H1 (cell line): ENCODE measurements around the gene SUPT20H. TPM values are rescaled to one million over a fixed set of nuclear protein-coding genes. Genes with fewer than 3 reads are reported as not detected.

Experiments used
- CTCF ChIA-PET: fragments of 300-600 bp; sonication (Branson Sonifier 250); formaldehyde crosslinking; loops from one replicate; lab custom pipeline; 2021; ENCODE audit not compliant: partially characterized antibody; lab: Charles Lee
- POLR2A ChIA-PET: fragments of 300-600 bp; sonication (Branson Sonifier 250); formaldehyde crosslinking; loops from one replicate; lab custom pipeline; 2021; ENCODE audit warnings: inconsistent platforms; ENCODE audit not compliant: partially characterized antibody; lab: Charles Lee
- DNase-seq, 2 experiments: peaks; one replicate each; pipeline versions ENCODE4 v3.0.0 to v3.0.0-alpha.2; 2010 to 2022; ENCODE audit warnings: low spot score in 2 of 2, low read depth in 1 of 2, mixed read lengths in 1 of 2
- FAIRE-seq: peaks from 2 replicates; lab custom pipeline; 2011; peaks lifted over from hg19 to GRCh38; lab: Jason Lieb, UNC
- H2AFZ ChIP-seq: 2 replicates; pipeline ENCODE4 v1.8.1; 2012; ENCODE audit warnings: low read length, inconsistent platforms
- H2AK5ac ChIP-seq: 2 replicates; pipeline ENCODE4 v1.6.1; 2013; ENCODE audit warnings: low read depth, low read length
- H2BK120ac ChIP-seq: replicated peaks from 2 replicates; pipeline ENCODE3; 2013; ENCODE audit warnings: low read depth, low read length, inconsistent platforms
- H2BK12ac ChIP-seq: 2 replicates; pipeline ENCODE4 v1.6.1; 2013; ENCODE audit warnings: low read depth, low read length
- H2BK15ac ChIP-seq: 2 replicates; pipeline ENCODE4 v1.6.1; 2013; ENCODE audit warnings: low read length
- H2BK20ac ChIP-seq: 2 replicates; pipeline ENCODE4 v1.6.1; 2013; ENCODE audit warnings: low read length
- H2BK5ac ChIP-seq: 2 replicates; pipeline ENCODE4 v1.6.1; 2013; ENCODE audit warnings: low read depth, low read length
- H3K14ac ChIP-seq: 2 replicates; pipeline ENCODE4 v1.6.1; 2013; ENCODE audit warnings: inconsistent platforms; ENCODE audit not compliant: insufficient read length
- H3K18ac ChIP-seq: 2 replicates; pipeline ENCODE4 v1.6.1; 2013; ENCODE audit warnings: low read length; ENCODE audit errors: extremely low read depth
- H3K23ac ChIP-seq: 2 replicates; pipeline ENCODE4 v1.6.1; 2013; ENCODE audit warnings: inconsistent platforms; ENCODE audit not compliant: insufficient read length
- H3K23me2 ChIP-seq: 2 replicates; pipeline ENCODE4 v1.6.1; 2013; ENCODE audit warnings: low read depth, low read length
- H3K27ac ChIP-seq: 2 replicates; pipeline ENCODE4 v1.6.1; 2011; ENCODE audit warnings: low read depth, low read length, inconsistent platforms
- H3K27me3 ChIP-seq, 4 experiments: replicated peaks in 1 of 4; 1 replicate in 1 of 4; 2 replicates in 3 of 4; pipeline versions ENCODE4 v1.6.1 to v1.8.1; 2011 to 2013; ENCODE audit warnings: low read length in 3 of 4, mild to moderate bottlenecking in 3 of 4, inconsistent platforms in 2 of 4, mixed read lengths in 2 of 4, moderate library complexity in 1 of 4; ENCODE audit not compliant: control insufficient read depth in 3 of 4, insufficient read depth in 3 of 4; ENCODE audit errors: extremely low read depth in 1 of 4
- H3K36me3 ChIP-seq, 4 experiments: 2 replicates each; pipeline versions ENCODE4 v1.6.1 to v1.8.1; 2011 to 2013; ENCODE audit warnings: mild to moderate bottlenecking in 4 of 4, low read length in 3 of 4, moderate library complexity in 2 of 4, control low read depth in 1 of 4, inconsistent platforms in 1 of 4; ENCODE audit not compliant: insufficient read depth in 4 of 4, control insufficient read depth in 2 of 4
- H3K4ac ChIP-seq: replicated peaks from 2 replicates; pipeline ENCODE3; 2013; ENCODE audit warnings: low read length, low read depth, mixed read lengths, inconsistent platforms; ENCODE audit not compliant: insufficient read length
- H3K4me1 ChIP-seq, 4 experiments: replicated peaks in 1 of 4; 1 replicate in 1 of 4; 2 replicates in 3 of 4; pipeline versions ENCODE4 v1.6.1 to v1.8.1; 2011 to 2013; ENCODE audit warnings: low read length in 3 of 4, inconsistent platforms in 2 of 4, mixed read lengths in 1 of 4; ENCODE audit not compliant: insufficient read depth in 4 of 4, control insufficient read depth in 3 of 4
- H3K4me2 ChIP-seq, 2 experiments: 2 replicates each; pipeline versions ENCODE4 v1.6.1 to v1.8.1; 2011 to 2013; ENCODE audit warnings: low read depth in 2 of 2, low read length in 2 of 2, control low read depth in 1 of 2, inconsistent platforms in 1 of 2, mild to moderate bottlenecking in 1 of 2; ENCODE audit not compliant: insufficient read depth in 1 of 2
- H3K4me3 ChIP-seq, 4 experiments: fragments of 200-600, 300-600 bp in 1 of 4; sonication (generic), shearing (Covaris generic), sonication (Bioruptor Twin) in 1 of 4; 2 replicates each; pipeline versions ENCODE4 v1.5.1 to v1.8.1; 2011 to 2016; ENCODE audit warnings: low read length in 4 of 4, low read depth in 3 of 4, control low read depth in 2 of 4, inconsistent platforms in 2 of 4, mild to moderate bottlenecking in 2 of 4, mixed read lengths in 1 of 4, moderate library complexity in 1 of 4; ENCODE audit not compliant: insufficient read depth in 2 of 4; ENCODE audit errors: extremely low read depth in 1 of 4
- H3K56ac ChIP-seq: replicated peaks from 2 replicates; pipeline ENCODE3; 2013; ENCODE audit warnings: low read depth, mild to moderate bottlenecking, mixed read lengths, low read length, inconsistent platforms; ENCODE audit not compliant: insufficient read length
- H3K79me1 ChIP-seq: 2 replicates; pipeline ENCODE4 v1.6.1; 2013; ENCODE audit warnings: low read depth, low read length, control low read depth
- H3K79me2 ChIP-seq, 2 experiments: 2 replicates each; pipeline versions ENCODE4 v1.6.1 to v1.8.1; 2012 to 2013; ENCODE audit warnings: low read length in 2 of 2, mild to moderate bottlenecking in 2 of 2, inconsistent platforms in 1 of 2; ENCODE audit not compliant: insufficient read depth in 2 of 2, control insufficient read depth in 1 of 2
- H3K9ac ChIP-seq, 4 experiments: replicated peaks in 1 of 4; 1 replicate in 1 of 4; 2 replicates in 3 of 4; pipeline versions ENCODE4 v1.6.1 to v1.8.1; 2011 to 2013; ENCODE audit warnings: low read depth in 3 of 4, low read length in 3 of 4, control low read depth in 2 of 4, mild to moderate bottlenecking in 2 of 4, moderate library complexity in 2 of 4, inconsistent platforms in 1 of 4; ENCODE audit errors: extremely low read depth in 1 of 4
- H3K9me3 ChIP-seq, 2 experiments: 2 replicates each; pipeline versions ENCODE4 v1.6.1 to v1.8.1; 2012 to 2013; ENCODE audit warnings: mild to moderate bottlenecking in 2 of 2, moderate library complexity in 2 of 2, control low read depth in 1 of 2, inconsistent platforms in 1 of 2, low read depth in 1 of 2, low read length in 1 of 2, mixed read lengths in 1 of 2; ENCODE audit not compliant: insufficient read depth in 2 of 2
- H4K20me1 ChIP-seq, 2 experiments: replicated peaks in 1 of 2; 2 replicates each; pipeline versions ENCODE3 to v1.8.1; 2011 to 2013; ENCODE audit warnings: inconsistent platforms in 2 of 2, low read length in 2 of 2, mild to moderate bottlenecking in 1 of 2; ENCODE audit not compliant: insufficient read depth in 2 of 2, control insufficient read depth in 1 of 2
- H4K5ac ChIP-seq: 2 replicates; pipeline ENCODE4 v1.6.1; 2013; ENCODE audit warnings: low read length, low read depth, mixed read lengths, inconsistent platforms; ENCODE audit not compliant: insufficient read length
- H4K8ac ChIP-seq: 2 replicates; pipeline ENCODE4 v1.8.0; 2013; ENCODE audit warnings: mild to moderate bottlenecking, moderate library complexity, low read length, inconsistent platforms; ENCODE audit not compliant: insufficient read depth; ENCODE audit errors: extremely low read depth
- H4K91ac ChIP-seq: replicated peaks from 2 replicates; pipeline ENCODE3; 2013; ENCODE audit warnings: low read length, mixed read lengths, inconsistent platforms; ENCODE audit not compliant: insufficient read length
- ATF3 ChIP-seq: IDR thresholded peaks from 2 replicates; pipeline ENCODE4 v1.6.1; 2011; ENCODE audit warnings: low read depth, mild to moderate bottlenecking, low read length; ENCODE audit not compliant: insufficient read depth
- BACH1 ChIP-seq: IDR thresholded peaks from 2 replicates; pipeline ENCODE4 v1.6.1; 2012; ENCODE audit warnings: low read length, improper control_type of control experiment
- CREB1 ChIP-seq: IDR thresholded peaks from 2 replicates; pipeline ENCODE4 v1.6.1; 2012; ENCODE audit warnings: inconsistent platforms
- CTCF ChIP-seq, 3 experiments: IDR thresholded peaks; 1 replicate in 2 of 3; 2 replicates in 1 of 3; pipeline versions ENCODE4 v1.5.1 to v1.6.1; 2011; ENCODE audit warnings: low read length in 3 of 3, mild to moderate bottlenecking in 3 of 3, inconsistent platforms in 2 of 3, low read depth in 1 of 3, moderate library complexity in 1 of 3; ENCODE audit not compliant: insufficient read depth in 1 of 3; ENCODE audit errors: control extremely low read depth in 1 of 3
- NRF1 ChIP-seq: IDR thresholded peaks from 2 replicates; pipeline ENCODE4 v1.6.1; 2011; ENCODE audit warnings: mild to moderate bottlenecking, low read depth, low read length, improper control_type of control experiment
- POU5F1 ChIP-seq: IDR thresholded peaks from 2 replicates; pipeline ENCODE4 v1.6.1; 2011; ENCODE audit warnings: low read depth, mild to moderate bottlenecking, low read length, moderate library complexity
- RBBP5 ChIP-seq: IDR thresholded peaks from 2 replicates; pipeline ENCODE4 v1.7.1; 2012; ENCODE audit warnings: low read depth, mild to moderate bottlenecking, inconsistent platforms, low read length, moderate library complexity, borderline replicate concordance
- RFX5 ChIP-seq: IDR thresholded peaks from 2 replicates; pipeline ENCODE4 v1.6.1; 2011; ENCODE audit warnings: low read depth, low read length, improper control_type of control experiment, borderline replicate concordance
- SAP30 ChIP-seq: fragments of 300-600 bp; sonication (generic); IDR thresholded peaks from 2 replicates; pipeline ENCODE4 v1.7.1; 2012; ENCODE audit warnings: low read length, moderate library complexity, mild to moderate bottlenecking, inconsistent platforms; ENCODE audit not compliant: insufficient read depth, insufficient replicate concordance
- SIN3A ChIP-seq, 2 experiments: IDR thresholded peaks in 1 of 2; conservative IDR thresholded peaks in 1 of 2; 2 replicates each; pipeline ENCODE4 v1.6.1; 2011 to 2012; ENCODE audit warnings: low read length in 2 of 2, improper control_type of control experiment in 1 of 2, low read depth in 1 of 2, mild to moderate bottlenecking in 1 of 2
- SP1 ChIP-seq: IDR thresholded peaks from 2 replicates; pipeline ENCODE4 v1.6.1; 2011; ENCODE audit warnings: low read depth, low read length
- WGBS, 2 experiments: shearing (Covaris generic) in 1 of 2; methylation state at CpG; one replicate each; pipeline versions ENCODE4 v1.1.6 to v1.1.7; 2013 to 2015; ENCODE audit warnings: low lambda C conversion rate in 2 of 2, mixed read lengths in 2 of 2, inconsistent platforms in 1 of 2, low coverage in 1 of 2, missing lambda C conversion rate in 1 of 2; ENCODE audit not compliant: insufficient replicate concordance in 2 of 2, insufficient coverage in 1 of 2, insufficient read length in 1 of 2; ENCODE audit errors: extremely low coverage in 1 of 2, missing lambda C conversion rate in 1 of 2; 5-methylcytosine and 5-hydroxymethylcytosine counted together
- polyA plus RNA-seq, 7 experiments: library from polyadenylated mRNA; depleted of rRNA in 3 of 7; stranded (reverse) in 5 of 7; unstranded in 2 of 7; fragments of >200 nt in 5 of 7; fragments of 200-250 nt in 2 of 7; gene quantifications; 1 replicate in 5 of 7; 2 replicates in 1 of 7; 4 replicates in 1 of 7; pipeline versions ENCODE4 v1.2.1 to v1.2.3, GENCODE V29; 2011 to 2013; ENCODE audit warnings: missing spikeins in 2 of 7, mixed read lengths in 2 of 7
- total RNA-seq: library from RNA; stranded (reverse); fragmentation: NEBNext Ultra II Directional; extraction: Animal tissue kit (Norgen Biotek cat#: 25700); gene quantifications from 2 replicates; pipeline ENCODE4 v1.2.1, GENCODE V29; 2021

The SUPT20H gene
- total and polyA plus RNA-seq, 2 of the 8 experiments (the other 6 are each of a cell fraction or from before 2014, with no cell fraction given), result 69.2 to 75.1 TPM

- Histone ChIP-seq H2BK20ac (no peak overlapping the region), H4K8ac (no peak overlapping the region), H3K9ac (no peak overlapping the region), H3K79me1 (no peaks in the 10 kb centered on the region), H3K4me2 (no peak overlapping the region), H3K4me1 (no peaks in the 10 kb centered on the region), H3K4me3 (no peak overlapping the region), H3K79me2 (no peaks in the 10 kb centered on the region), H2BK5ac (no peak overlapping the region), H3K23me2 (no peaks in the 10 kb centered on the region), H2AFZ (no peak overlapping the region), H3K27me3 (no peaks in the 10 kb centered on the region), H4K5ac (no peak overlapping the region), H2BK15ac (no peak overlapping the region), H4K20me1 (no peaks in the 10 kb centered on the region), H3K27ac (no peak overlapping the region), H3K14ac (no peak overlapping the region), H3K9me3 (no peaks in the 10 kb centered on the region), H3K18ac (no peak overlapping the region), H3K4ac (no peak overlapping the region), H3K56ac (no peak overlapping the region), H4K91ac (no peak overlapping the region), H3K23ac (no peak overlapping the region), H3K36me3 (peaks cover 2 to 39% (median 9%) of the 10 kb centered on the region in 4 experiments; a peak in 5 of 8 replicates), H2AK5ac (no peak overlapping the region), H2BK120ac (no peak overlapping the region), H2BK12ac (no peak overlapping the region)
- CTCF ChIA-PET, result interaction anchor here (1.5 to 2.3 kb wide), 3 partner anchors 16 to 114 kb away, joined by 3 to 9 read pairs (median 4); no protein-coding TSS in a partner anchor
- no peak for FAIRE-seq
- 82% methylated on average over 2 of the region's 2 CpGs; no CpG with 5 or more reads in 1 of the 2 experiments for WGBS, 2 experiments
- POLR2A ChIA-PET, result interaction anchor here (0.5 to 1.8 kb wide), 4 partner anchors 9 to 102 kb away, joined by 3 to 4 read pairs (median 3); no protein-coding TSS in a partner anchor
- no peak for DNase-seq
- TF ChIP-seq CTCF (IDR thresholded peaks at IDR 0.05; ENCODE audit: control extremely low read depth in 1 of 3, insufficient read depth in 1 of 3, low read depth in 1 of 3, low read length in 3 of 3), result no peak
- TF ChIP-seq RFX5, result no peak
- TF ChIP-seq POU5F1, result no peak
- TF ChIP-seq ATF3, result no peak
- no peak for TF ChIP-seq SP1
- no peak for TF ChIP-seq BACH1
- TF ChIP-seq CREB1, result no peak
- no peak for TF ChIP-seq SAP30
- TF ChIP-seq RBBP5, result no peak
- TF ChIP-seq SIN3A (conservative IDR thresholded peaks at IDR 0.05 in 1 of 2, IDR thresholded peaks at IDR 0.05 in 1 of 2; ENCODE audit: low read depth in 1 of 2, low read length in 2 of 2), result no peak
- TF ChIP-seq NRF1, result no peak
These were observed 93.7 kb downstream of the SUPT20H start for GRCh38 chr13:36965767-36966166.
